Measurements from ENCODE around the gene ASB1.

ASB1 gene

GRCh38 chr2:238446371-238446770 is 19.6 kb downstream of the ASB1 start:
- DNase-seq = no peak

GRCh38 chr2:238448031-238448955 is 21.6 kb downstream of the ASB1 start:
- DNase-seq = no peak

DNA sequence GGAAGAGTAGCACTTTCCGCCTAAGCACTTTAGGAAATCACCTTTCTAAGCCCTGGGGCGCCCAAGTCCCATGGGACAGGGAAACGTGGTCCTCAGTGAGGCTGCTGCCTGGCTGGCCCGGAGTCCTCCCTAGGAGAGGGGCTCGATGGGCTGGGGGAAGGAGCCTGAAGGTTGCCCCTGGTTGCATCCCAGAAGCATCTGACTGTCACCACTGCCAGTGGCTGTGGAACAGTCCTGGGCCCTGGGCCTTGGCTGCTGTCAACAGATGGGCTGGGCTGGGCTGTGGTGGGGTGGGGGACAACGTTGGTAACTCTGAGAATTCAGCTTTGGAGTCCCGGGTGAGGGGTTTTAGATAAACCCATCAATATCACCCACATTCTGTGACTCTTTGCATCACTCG is 22.5 kb downstream of the ASB1 start:
- no peak for DNase-seq

DNA sequence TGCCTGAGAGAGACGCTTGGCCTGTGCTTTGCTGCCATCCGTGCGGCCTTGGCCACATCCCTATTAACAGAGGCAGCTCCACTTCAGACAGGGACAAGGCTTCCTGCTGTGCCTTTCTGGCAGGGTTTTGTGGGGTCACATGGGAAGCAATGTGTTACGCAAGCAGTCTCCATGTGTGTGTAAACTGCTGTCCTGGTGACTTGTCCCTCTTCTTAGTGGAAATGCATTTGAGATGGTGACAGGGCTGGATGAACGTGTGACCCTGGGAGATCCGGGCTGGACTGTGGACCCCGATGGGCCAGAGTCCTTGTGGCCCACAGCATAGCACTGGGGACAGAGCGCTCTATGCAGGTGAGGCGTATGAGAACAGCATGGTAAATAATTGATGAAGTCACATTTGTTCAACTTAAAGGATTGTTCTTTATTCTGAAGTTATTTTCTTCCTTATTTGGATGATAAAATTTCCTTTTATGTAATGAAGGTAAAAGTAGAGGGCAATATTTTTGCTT is 23.2 kb downstream of the ASB1 start:
- DNase-seq = no peak

DNA sequence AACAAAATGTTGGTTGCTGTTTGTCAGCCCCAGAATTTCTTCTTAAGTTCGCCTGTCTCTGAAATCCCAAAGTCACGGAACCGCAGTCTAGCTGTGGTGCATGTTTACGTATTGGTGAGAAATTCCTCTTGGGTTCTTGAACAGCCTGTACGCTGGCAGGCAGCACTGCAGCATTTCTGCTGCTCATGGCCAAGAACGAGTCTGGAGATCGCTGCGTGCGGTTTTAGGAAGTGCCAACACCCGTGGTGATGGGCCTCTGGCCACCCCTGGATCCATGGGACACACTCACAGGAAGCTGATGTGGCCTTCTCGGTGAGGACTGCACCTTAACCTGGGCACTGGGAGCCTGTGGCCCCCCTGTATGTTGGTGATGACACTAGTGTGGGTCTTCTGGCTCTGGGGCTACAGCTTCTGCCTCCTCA is 23.7 kb downstream of the ASB1 start:
- DNase-seq = no peak

GRCh38 chr2:238453842-238454241 is 27.1 kb downstream of the ASB1 start:
- DNase-seq = no peak

- no peak for DNase-seq
Measured at GRCh38 chr2:238456449-238456848, 29.7 kb downstream of the ASB1 start.

GRCh38 chr2:238456970-238457926 is 30.5 kb downstream of the ASB1 start:
- no peak for DNase-seq

DNA sequence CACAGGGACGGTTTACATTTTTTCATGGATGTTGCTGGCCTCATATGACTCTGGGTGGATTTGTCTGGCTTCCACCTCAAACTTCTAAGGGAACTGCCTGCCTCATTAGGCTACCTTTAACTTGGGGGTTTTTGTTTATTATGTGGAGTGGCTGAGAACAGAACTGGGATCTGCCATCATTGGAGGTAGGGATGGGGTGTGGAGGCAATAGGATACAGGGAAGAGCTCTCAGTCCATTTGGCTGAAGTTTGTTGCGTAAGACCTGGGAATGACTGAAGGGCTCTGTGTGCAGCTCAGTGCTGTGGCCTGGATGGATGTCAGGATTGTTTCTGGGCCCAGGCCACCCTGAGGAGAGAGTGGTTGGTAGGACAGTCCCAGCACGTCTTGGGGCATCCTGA is 31.2 kb downstream of the ASB1 start:
- no peak for DNase-seq

DNA sequence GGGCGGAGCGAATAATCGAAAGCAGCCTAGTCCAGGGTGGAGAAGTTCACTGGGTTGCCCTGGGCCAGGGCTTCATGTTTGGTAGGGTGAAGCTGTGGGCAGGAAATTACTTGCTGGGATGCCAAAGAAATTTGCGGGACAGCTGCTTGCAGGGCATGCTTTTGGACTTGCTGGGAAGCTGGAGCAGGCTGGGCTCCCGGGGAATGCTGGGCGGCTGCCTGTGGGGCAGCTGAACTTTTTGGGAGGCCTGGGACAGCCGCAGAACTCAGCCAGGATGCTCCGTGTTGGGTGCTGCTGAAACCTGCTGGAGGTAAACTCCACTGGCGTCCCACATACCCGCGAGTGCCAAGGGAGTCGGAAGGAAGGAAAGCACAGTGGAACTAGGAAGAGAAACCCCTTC is 31.9 kb downstream of the ASB1 start:
- no peak for DNase-seq

- DNase-seq = no peak
Measured at GRCh38 chr2:238459081-238459629, 32.4 kb downstream of the ASB1 start.

DNA sequence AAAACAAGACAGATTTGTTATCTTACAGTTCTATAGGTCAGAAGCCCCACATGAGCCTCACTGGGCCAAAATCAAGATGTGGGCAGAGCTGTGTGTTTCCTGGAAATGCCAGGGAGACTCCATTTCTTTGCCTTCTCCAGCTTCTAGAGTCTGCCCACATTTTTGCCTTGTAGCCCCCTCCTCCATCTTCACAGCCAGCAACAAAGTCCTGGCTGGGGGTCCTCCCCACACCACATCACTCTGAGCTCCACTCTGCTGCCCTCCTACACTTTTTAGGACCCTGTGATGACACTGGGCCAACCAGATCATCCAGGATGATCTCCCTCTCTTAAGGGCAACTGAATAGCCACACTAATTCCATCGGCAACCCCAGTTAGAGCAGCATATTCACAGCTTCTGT is 34.3 kb downstream of the ASB1 start:
- DNase-seq = no peak

DNA sequence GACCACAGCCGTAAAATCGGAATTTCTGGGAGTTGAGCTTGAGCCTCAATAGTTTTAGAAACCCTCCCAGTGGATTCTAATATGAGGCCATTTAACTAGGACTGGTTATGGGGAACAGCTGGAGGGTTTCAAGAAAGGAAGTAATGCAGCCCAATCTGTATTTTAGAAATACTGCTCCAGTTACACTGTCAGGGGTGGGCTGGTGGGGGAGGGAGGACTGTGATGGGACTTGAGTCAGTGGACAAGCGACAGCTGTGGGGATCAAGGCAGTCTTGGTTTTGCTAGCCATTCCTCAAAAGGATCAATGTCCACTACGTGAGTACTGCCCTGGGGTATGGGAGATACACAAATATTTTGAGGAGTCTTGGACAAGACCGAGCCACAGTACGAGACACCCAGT is 34.8 kb downstream of the ASB1 start:
- no peak for DNase-seq

- no peak for DNase-seq
Measured at GRCh38 chr2:238461916-238462315, 35.2 kb downstream of the ASB1 start.

DNA sequence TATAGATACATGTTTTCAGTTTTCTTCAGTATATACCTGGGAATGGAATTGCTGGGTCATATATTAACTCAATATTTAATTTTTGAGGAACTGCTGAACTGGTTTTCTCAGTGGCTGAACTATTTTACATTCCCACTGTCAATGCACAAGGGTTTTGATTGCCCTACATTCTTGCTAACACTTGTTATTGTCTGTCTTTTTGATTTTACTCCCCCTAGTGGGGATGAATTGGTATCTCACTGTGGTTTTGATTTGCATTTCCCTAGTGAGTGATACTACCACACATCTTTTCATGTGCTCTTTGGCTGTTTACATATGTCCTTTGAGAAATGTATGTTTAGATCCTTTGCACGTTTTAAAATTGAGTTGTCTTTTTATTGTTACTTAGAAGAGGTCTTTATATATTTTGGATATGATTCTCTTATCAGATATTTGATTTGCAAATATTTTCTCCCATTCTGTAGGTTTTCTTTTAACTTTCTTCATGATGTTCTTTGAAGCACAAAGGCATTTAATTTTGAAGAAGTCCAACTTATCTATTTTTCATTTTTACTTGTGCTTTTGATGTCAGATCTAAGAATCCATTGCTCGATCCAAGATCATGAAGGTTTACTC is 36.2 kb downstream of the ASB1 start:
- no peak for DNase-seq

- DNase-seq = no peak
Measured at GRCh38 chr2:238464389-238464788, 37.7 kb downstream of the ASB1 start.

- no peak for DNase-seq
Measured at GRCh38 chr2:238465487-238466242, 38.9 kb downstream of the ASB1 start.

GRCh38 chr2:238466243-238466756 is 39.6 kb downstream of the ASB1 start:
- no peak for DNase-seq

DNA sequence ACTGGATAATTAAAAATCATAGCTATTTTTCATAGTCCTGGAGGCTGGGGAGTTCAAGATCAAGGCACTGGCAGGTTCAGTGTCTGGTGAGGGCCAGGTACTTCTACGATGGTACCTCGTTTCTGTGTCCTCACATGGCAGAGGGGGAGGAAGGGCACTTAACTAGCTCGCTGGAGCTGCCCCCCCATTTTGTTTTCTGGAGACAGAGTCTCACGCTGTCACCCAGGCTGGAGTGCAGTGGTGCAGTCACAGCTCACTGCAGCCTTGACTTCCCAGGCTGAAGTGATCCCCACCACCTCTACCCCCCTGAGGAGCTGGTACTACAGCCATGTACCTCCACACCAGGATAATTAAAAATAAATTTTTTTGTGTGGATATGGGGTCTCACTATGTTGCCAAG is 40.3 kb downstream of the ASB1 start:
- DNase-seq = no peak

GRCh38 chr2:238467792-238468191 is 41.1 kb downstream of the ASB1 start:
- DNase-seq = no peak

GRCh38 chr2:238469155-238469554 is 42.4 kb downstream of the ASB1 start:
- no peak for DNase-seq

DNA sequence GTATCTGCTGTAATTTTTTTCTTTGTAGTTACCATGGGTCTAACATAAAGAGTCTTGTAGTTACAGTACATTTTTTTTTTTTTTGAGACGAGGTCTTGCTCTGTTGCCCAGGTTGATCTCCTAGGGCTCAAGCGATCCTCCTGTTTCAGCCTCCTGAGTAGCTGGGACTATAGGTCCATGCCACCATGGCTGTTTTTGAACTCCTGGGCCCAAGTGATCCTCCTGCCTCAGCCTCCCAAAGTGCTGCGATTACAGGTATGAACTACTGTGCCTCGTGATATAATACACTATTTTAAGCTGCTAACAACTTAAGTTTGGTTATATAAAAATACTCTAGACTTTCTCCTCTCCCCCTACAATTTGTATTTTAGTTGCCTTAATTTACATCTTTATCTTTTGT is 46.3 kb downstream of the ASB1 start:
- DNase-seq = no peak
